ENCODE data around the gene RGS3. TPM values are rescaled to one million over a fixed set of nuclear protein-coding genes. Genes with fewer than 3 reads are reported as not detected.
A peak's percentile ranks its signal among the peaks of the same experiment; 100 is the strongest.

RGS3 gene
- total RNA-seq, 4 donors from 2014 or later = 5.9 to 11.8 (median 9.8) TPM

GRCh38 chr9:113602126-113603047, 138.9 kb downstream of the RGS3 start:
- no peak for DNase-seq

GRCh38 chr9:113603048-113603375, 139.5 kb downstream of the RGS3 start:
- ATAC-seq (no peak), DNase-seq (no peak)
- Histone ChIP-seq H3K27ac (no peak overlapping the region), H3K4me1 (peaks cover 14 to 47% of the 10 kb centered on the region in 2 donors), H3K36me3 (no peaks in the 10 kb centered on the region), H3K9me3 (no peaks in the 10 kb centered on the region), H3K4me3 (no peak overlapping the region), H3K27me3 (no peaks in the 10 kb centered on the region)
- intact Hi-C loops (cut with DNase I; ENCODE audit: low total_unique reads) (no loop called here), in situ Hi-C loops (cut with MboI; ENCODE audit: low sequenced_read_pairs in 4 of 4) (no loop called here)
- TF ChIP-seq POLR2A (IDR thresholded peaks at IDR 0.05) = no peak

More at GRCh38 chr9:113602126-113603047, 138.9 kb downstream of the RGS3 start:
- Histone ChIP-seq H3K4me3 (no peak overlapping the region), H3K27ac (peak overlapping the region in 2 of 4 donors; percentile 12 to 52), H3K36me3 (peaks cover 0 to 4% of the 10 kb centered on the region in 2 donors), H3K9me3 (no peaks in the 10 kb centered on the region), H3K4me1 (peaks cover 14 to 48% of the 10 kb centered on the region in 2 donors), H3K27me3 (no peaks in the 10 kb centered on the region)
- TF ChIP-seq POLR2A (IDR thresholded peaks at IDR 0.05) (no peak), CTCF (IDR thresholded peaks at IDR 0.05 in 4 of 5, conservative IDR thresholded peaks at IDR 0.05 in 1 of 5) (no peak)
- no peak for ATAC-seq
- in situ Hi-C loops (cut with MboI; ENCODE audit: low sequenced_read_pairs in 4 of 4) = no loop called here
- intact Hi-C loops (cut with DNase I; ENCODE audit: low total_unique reads) = no loop called here

- Histone ChIP-seq H3K36me3 (no peaks in the 10 kb centered on the region), H3K9me3 (no peaks in the 10 kb centered on the region), H3K4me1 (peaks cover 10 to 39% of the 10 kb centered on the region in 2 donors), H3K27ac (no peak overlapping the region), H3K4me3 (no peak overlapping the region), H3K27me3 (no peaks in the 10 kb centered on the region)
- TF ChIP-seq CTCF (IDR thresholded peaks at IDR 0.05 in 4 of 5, conservative IDR thresholded peaks at IDR 0.05 in 1 of 5) (no peak), POLR2A (IDR thresholded peaks at IDR 0.05) (no peak)
- DNase-seq (no peak), ATAC-seq (no peak)
- intact Hi-C loops (cut with DNase I; ENCODE audit: low total_unique reads) = no loop called here
- in situ Hi-C loops (cut with MboI; ENCODE audit: low sequenced_read_pairs in 4 of 4) = no loop called here
Measured at GRCh38 chr9:113603773-113604172, 140.2 kb downstream of the RGS3 start.

- Histone ChIP-seq H3K36me3 (no peaks in the 10 kb centered on the region), H3K4me1 (peaks cover 12 to 34% of the 10 kb centered on the region in 2 donors), H3K27ac (no peak overlapping the region), H3K9me3 (no peaks in the 10 kb centered on the region), H3K4me3 (no peak overlapping the region), H3K27me3 (no peaks in the 10 kb centered on the region)
- in situ Hi-C loops (cut with MboI; ENCODE audit: low sequenced_read_pairs in 4 of 4) (no loop called here), intact Hi-C loops (cut with DNase I; ENCODE audit: low total_unique reads) (no loop called here)
- TF ChIP-seq CTCF (IDR thresholded peaks at IDR 0.05 in 4 of 5, conservative IDR thresholded peaks at IDR 0.05 in 1 of 5) (no peak), POLR2A (IDR thresholded peaks at IDR 0.05) (no peak)
- ATAC-seq (no peak), DNase-seq (no peak)
Measured at GRCh38 chr9:113604393-113604792, 140.9 kb downstream of the RGS3 start.

GRCh38 chr9:113606510-113606909, 143.0 kb downstream of the RGS3 start:
- ATAC-seq (no peak), DNase-seq (no peak)
- H3K27me3 ChIP-seq = no peaks in the 10 kb centered on the region
- no peaks in the 10 kb centered on the region for H3K9me3 ChIP-seq
- in situ Hi-C loops (cut with MboI; ENCODE audit: low sequenced_read_pairs in 4 of 4) (no loop called here), intact Hi-C loops (cut with DNase I; ENCODE audit: low total_unique reads) (no loop called here)
- TF ChIP-seq POLR2A (IDR thresholded peaks at IDR 0.05) (no peak), CTCF (IDR thresholded peaks at IDR 0.05 in 4 of 5, conservative IDR thresholded peaks at IDR 0.05 in 1 of 5) (no peak)
- no peak overlapping the region for H3K27ac ChIP-seq
- H3K4me3 ChIP-seq = no peak overlapping the region
- H3K36me3 ChIP-seq = no peaks in the 10 kb centered on the region
- H3K4me1 ChIP-seq = peaks cover 23 to 27% of the 10 kb centered on the region in 2 donors

All from gastrocnemius medialis (tissue), 4 donors.